Epidermal melanocyte (primary cell): Measurements from ENCODE around the gene OR5I1.
"Not testable (repeated sequence)": the region's sequence is repeated elsewhere in the genome, so short reads cannot be mapped to it uniquely, and the experiment has no call there.

ENCODE experiments used
- DNase-seq: peaks from one replicate; pipeline ENCODE4 v3.0.0; 2011; ENCODE audit warnings: low spot score; ENCODE audit not compliant: insufficient read length

The OR5I1 gene

DNA sequence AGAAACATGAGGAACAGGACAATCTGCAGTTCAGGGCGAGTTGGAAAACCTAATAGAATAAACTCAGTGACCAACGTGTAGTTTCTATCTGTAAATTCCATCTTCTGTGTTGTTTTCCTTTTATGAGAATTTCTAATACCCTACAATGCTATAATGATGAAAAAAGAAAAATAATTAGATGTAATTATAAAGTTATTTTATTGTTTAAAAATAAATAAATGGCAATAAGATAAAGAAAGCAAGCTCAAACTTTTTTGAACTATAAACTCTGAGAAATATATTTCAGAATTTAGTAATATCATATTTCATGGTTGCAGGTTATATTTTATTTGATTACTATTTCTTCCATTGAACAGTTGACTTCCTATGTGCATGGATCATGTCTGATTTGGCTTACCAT is at the start of gene OR5I1:
OR5I1 (minus strand) TSS at position 101 of the 400 bp plus-strand sequence; CDS start at position 101, 0 bp downstream.
- DNase-seq: no peak

- no peak for DNase-seq
Measured at GRCh38 chr11:55970935-55971334, 34.7 kb upstream of the OR5I1 start.

- DNase-seq: no peak
Measured at GRCh38 chr11:55969845-55970244, 33.6 kb upstream of the OR5I1 start, which contains the start of gene OR10AG1. Gene OR10AG1 (minus strand): TSS chr11:55969945. CDS start chr11:55969907, 38 bp downstream.

- no peak for DNase-seq
Measured at GRCh38 chr11:55967914-55968313, 31.7 kb upstream of the OR5I1 start.

- no peak for DNase-seq
Measured at GRCh38 chr11:55966391-55966790, 30.2 kb upstream of the OR5I1 start.

DNA sequence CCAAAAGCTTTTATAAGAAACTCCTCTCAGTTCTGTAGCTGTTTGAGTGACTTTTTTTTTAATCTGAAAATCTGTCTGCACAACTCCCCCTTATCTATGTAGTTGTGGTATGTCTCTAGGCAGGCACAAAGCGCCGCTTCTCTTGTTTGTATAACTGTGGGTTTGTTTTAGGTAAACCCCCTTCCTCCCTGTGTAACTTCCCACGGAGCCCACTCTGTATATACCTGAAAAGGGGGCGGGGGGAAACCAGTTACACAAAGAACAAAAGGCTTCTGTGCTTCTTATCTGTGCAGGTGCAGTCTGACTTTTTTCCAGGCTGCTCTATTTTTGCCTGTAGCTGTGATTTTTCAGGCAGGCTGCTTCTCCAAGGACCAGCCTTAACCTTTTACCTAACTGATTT is 20.3 kb upstream of the OR5I1 start:
- no peak for DNase-seq

DNA sequence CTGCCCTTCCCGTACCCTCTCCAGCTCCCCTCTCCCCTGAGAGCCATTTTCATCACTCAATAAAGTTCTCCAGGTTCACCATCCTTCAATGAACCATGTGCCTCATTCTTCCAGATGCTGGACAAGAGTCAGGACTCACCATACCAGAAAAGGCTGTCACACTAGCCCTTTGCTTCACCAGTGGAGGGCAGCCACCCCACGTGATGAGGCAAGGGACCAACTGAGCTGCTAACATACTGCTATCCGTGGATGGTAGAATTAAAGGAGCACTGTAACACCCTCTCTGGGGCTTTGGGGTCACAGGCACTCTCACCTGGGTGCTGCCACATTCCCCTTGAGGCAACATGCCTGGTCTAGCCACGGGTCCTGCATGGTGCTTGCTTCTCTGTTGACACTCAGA is 13.1 kb upstream of the OR5I1 start:
- no peak for DNase-seq

DNA sequence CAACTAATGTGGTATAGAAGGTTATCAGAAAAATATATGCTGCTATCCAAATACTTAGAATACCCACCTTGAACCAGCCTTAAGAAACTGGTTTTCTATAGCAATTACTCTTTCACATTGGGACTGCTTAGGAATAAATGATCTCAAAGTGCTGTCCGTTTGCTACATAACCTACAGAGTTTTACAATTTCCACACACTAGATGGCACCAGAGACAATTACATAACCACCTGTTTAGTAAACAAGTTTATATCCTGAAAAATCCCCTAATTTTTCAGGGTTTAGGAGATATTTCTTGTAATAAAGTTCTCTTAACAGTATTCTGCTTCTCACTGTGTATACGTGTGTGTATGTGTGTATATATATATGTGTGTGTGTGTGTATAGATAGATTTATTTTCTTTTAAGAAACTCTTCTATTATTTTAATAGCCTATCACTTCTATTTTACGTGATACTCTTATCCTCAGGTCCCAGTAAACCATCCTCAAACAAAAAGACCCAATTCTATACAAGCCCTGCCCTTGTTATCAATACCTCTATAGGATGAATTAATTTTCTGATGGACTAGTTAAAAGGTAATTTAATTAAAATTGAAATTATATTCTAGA is 6.7 kb upstream of the OR5I1 start:
- DNase-seq: no peak

GRCh38 chr11:55920537-55920936 is 15.7 kb downstream of the OR5I1 start:
- no peak for DNase-seq

GRCh38 chr11:55914482-55914881 is 21.7 kb downstream of the OR5I1 start, which contains the start of gene OR5W2:
Gene OR5W2 (minus strand): TSS chr11:55914582. CDS start chr11:55914582, 0 bp downstream.
- no peak for DNase-seq

GRCh38 chr11:55902308-55902707 is 33.9 kb downstream of the OR5I1 start:
- DNase-seq: no peak

DNA sequence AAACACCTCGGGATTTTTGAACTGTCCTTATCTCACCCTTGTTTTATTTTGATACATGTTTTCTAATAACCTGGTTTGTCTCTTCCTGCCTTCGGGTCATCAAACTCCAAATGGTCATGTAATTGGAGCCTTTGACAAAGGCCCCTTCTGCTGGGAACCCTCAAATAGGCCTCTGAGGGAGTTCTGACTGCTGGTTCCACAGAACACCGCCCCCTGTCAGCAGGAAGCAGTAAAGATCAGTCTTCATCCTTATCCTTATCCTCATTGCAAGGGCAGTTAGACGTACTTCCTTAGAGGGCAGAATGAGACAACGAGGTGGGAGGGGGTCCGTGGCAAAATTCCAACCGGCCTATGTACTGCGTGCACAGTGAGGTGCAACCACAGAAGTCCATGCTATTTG is 41.0 kb downstream of the OR5I1 start:
- no peak for DNase-seq

GRCh38 chr11:55885481-55885880 is 50.7 kb downstream of the OR5I1 start:
- DNase-seq: not testable (repeated sequence)
